Body of pancreas (tissue), 4 donors: ENCODE data around the gene BABAM2. TPM values are rescaled to one million over a fixed set of nuclear protein-coding genes. Genes with fewer than 3 reads are reported as not detected.

Source experiments
- ATAC-seq: fragments of 150-250 bp; one replicate; pipeline ENCODE4 v1.9.1; 2016
- DNase-seq, 4 donors: peaks; one replicate each; pipeline ENCODE4 v3.0.0-alpha.2; 2019
- H3K27ac ChIP-seq, 4 donors: fragments of 200-600 bp; sonication (generic); 1 replicate in 3 of 4; 2 replicates in 1 of 4; pipeline versions ENCODE4 v1.5.1 to v1.6.1; 2016 to 2019; ENCODE audit warnings: mild to moderate bottlenecking in 1 of 4, mixed read lengths in 1 of 4, moderate library complexity in 1 of 4
- H3K27me3 ChIP-seq, 2 donors: fragments of 200-600 bp; sonication (generic); one replicate each; pipeline ENCODE4 v1.6.0; 2016; ENCODE audit warnings: mild to moderate bottlenecking in 1 of 2
- H3K36me3 ChIP-seq, 2 donors: fragments of 200-600 bp; sonication (generic); replicated peaks in 1 of 2; 2 replicates each; pipeline ENCODE4 v1.5.1; 2016; ENCODE audit warnings: low read depth in 2 of 2; ENCODE audit not compliant: insufficient read depth in 1 of 2
- H3K4me1 ChIP-seq: fragments of 200-600 bp; sonication (generic); one replicate; pipeline ENCODE4 v1.6.0; 2016
- H3K4me3 ChIP-seq, 2 donors: fragments of 200-600 bp; sonication (generic); 1 replicate in 1 of 2; 2 replicates in 1 of 2; pipeline ENCODE4 v1.5.1; 2016 to 2019
- H3K9me3 ChIP-seq, 3 donors: fragments of 200-600 bp; sonication (generic); 1 replicate in 2 of 3; 2 replicates in 1 of 3; pipeline ENCODE4 v1.5.1; 2016
- POLR2A ChIP-seq, 3 donors: fragments of 450-650 bp; IDR thresholded peaks; one replicate each; pipeline ENCODE4 v1.6.1; 2016; ENCODE audit warnings: antibody characterized with exemption in 3 of 3, mild to moderate bottlenecking in 2 of 3
- WGBS, 2 donors: methylation state at CpG; one replicate each; pipeline ENCODE4 v1.1.5; 2017; 5-methylcytosine and 5-hydroxymethylcytosine counted together
- intact Hi-C: fragments of 100-400 bp; cut with DNase I; formaldehyde crosslinking; loops from one replicate; pipeline ENCODE4 v1.15.1; 2023
- total RNA-seq, 2 donors: library from RNA; depleted of rRNA; stranded (reverse); fragments of >200 nt; gene quantifications; one replicate each; pipeline ENCODE4 v1.1.0, GENCODE V29; 2016
- TF ChIP-seq, protein P1 (sequence below), 7 experiments: fragments of 450-650 bp in 4 of 7; fragments of 200-600 bp in 3 of 7; sonication (generic) in 3 of 7; IDR thresholded peaks; one replicate each; pipeline ENCODE4 v1.5.1; 2016 to 2019; ENCODE audit warnings: antibody characterized with exemption in 7 of 7

Gene BABAM2
- total RNA-seq, 2 donors from 2014 or later, result 20.5 to 22.4 TPM

GRCh38 chr2:27942612-27943547, 52.4 kb downstream of the BABAM2 start:
- Histone ChIP-seq H3K27me3 (no peaks in the 10 kb centered on the region), H3K36me3 (no peaks in the 10 kb centered on the region), H3K4me1 (peaks cover 31% of the 10 kb centered on the region), H3K9me3 (no peaks in the 10 kb centered on the region), H3K27ac (no peak overlapping the region), H3K4me3 (no peak overlapping the region)
- 91 to 96% methylated on average over 8 of the region's 8 CpGs for WGBS, 2 donors
- no peak for DNase-seq
- intact Hi-C loops, result no loop called here
- ATAC-seq, result no peak
- TF ChIP-seq, protein P1, sequence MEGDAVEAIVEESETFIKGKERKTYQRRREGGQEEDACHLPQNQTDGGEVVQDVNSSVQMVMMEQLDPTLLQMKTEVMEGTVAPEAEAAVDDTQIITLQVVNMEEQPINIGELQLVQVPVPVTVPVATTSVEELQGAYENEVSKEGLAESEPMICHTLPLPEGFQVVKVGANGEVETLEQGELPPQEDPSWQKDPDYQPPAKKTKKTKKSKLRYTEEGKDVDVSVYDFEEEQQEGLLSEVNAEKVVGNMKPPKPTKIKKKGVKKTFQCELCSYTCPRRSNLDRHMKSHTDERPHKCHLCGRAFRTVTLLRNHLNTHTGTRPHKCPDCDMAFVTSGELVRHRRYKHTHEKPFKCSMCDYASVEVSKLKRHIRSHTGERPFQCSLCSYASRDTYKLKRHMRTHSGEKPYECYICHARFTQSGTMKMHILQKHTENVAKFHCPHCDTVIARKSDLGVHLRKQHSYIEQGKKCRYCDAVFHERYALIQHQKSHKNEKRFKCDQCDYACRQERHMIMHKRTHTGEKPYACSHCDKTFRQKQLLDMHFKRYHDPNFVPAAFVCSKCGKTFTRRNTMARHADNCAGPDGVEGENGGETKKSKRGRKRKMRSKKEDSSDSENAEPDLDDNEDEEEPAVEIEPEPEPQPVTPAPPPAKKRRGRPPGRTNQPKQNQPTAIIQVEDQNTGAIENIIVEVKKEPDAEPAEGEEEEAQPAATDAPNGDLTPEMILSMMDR (IDR thresholded peaks at IDR 0.05), result no peak
- TF ChIP-seq POLR2A (IDR thresholded peaks at IDR 0.05), result no peak

DNA sequence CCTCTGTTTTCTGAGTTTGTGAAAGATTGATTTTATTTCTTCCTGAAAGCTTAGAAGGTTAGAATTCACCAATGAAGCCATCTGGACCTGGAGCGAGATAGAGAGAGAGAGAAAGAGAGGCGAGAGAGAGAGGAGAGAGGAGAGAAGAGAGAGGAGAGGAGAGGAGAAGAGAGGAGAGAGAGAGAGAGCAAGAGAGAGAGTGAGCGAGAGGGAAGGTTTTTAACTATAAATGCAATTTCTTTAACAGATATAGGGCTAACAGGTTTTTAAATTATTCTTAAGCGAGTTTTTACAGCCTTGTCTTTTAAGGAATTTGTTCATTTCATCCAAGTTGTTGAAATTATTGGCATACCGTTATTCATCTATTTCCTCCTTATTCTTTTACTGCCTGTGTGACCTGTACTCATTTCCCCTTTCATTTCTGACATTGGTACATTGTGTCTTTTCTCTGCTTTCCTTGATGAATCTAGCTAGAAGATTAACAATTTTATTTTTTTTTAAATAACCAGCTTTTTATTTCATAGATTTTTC, 56.1 kb downstream of the BABAM2 start:
- Histone ChIP-seq H3K36me3 (no peaks in the 10 kb centered on the region), H3K27me3 (no peaks in the 10 kb centered on the region), H3K4me1 (peaks cover 8% of the 10 kb centered on the region), H3K27ac (no peak overlapping the region), H3K9me3 (no peaks in the 10 kb centered on the region), H3K4me3 (no peak overlapping the region)
- no peak for DNase-seq
- TF ChIP-seq, protein P1 (IDR thresholded peaks at IDR 0.05), result no peak
- TF ChIP-seq POLR2A (IDR thresholded peaks at IDR 0.05), result no peak
- WGBS, 2 donors, result 66 to 72% methylated on average over 5 of the region's 5 CpGs
- intact Hi-C loops, result no loop called here
- no peak for ATAC-seq

DNA sequence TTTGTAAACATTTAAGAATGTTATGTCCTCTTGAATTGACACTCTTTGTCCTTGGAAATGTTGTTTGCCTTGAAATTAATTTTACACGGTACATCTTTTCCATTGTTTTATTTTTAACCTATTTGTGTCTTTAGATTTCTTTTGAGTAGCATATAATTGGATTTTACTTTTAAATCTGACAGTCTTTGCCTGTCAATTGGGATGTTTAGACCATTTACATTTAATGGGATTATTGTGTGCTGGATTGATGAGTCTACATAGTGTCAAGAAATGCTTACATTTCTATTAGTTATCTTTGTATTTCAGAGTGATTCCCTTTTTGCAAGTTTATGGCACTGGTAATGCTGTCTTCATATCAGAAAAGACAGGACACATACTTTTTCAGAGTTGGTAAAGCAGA, 61.5 kb downstream of the BABAM2 start:
- no peak for DNase-seq
- no peak for ATAC-seq
- Histone ChIP-seq H3K4me1 (peaks cover 22% of the 10 kb centered on the region), H3K36me3 (no peaks in the 10 kb centered on the region), H3K27me3 (no peaks in the 10 kb centered on the region), H3K27ac (no peak overlapping the region), H3K4me3 (no peak overlapping the region), H3K9me3 (no peaks in the 10 kb centered on the region)
- 91 to 93% methylated on average over 1 of the region's 1 CpG for WGBS, 2 donors
- intact Hi-C loops, result no loop called here
- TF ChIP-seq POLR2A (IDR thresholded peaks at IDR 0.05), result no peak
- TF ChIP-seq, protein P1 (IDR thresholded peaks at IDR 0.05), result no peak

- intact Hi-C loops, result no loop called here
- Histone ChIP-seq H3K4me1 (peaks cover 22% of the 10 kb centered on the region), H3K27me3 (no peaks in the 10 kb centered on the region), H3K27ac (no peak overlapping the region), H3K4me3 (no peak overlapping the region), H3K36me3 (no peaks in the 10 kb centered on the region), H3K9me3 (no peaks in the 10 kb centered on the region)
- ATAC-seq (no peak), DNase-seq (no peak)
- TF ChIP-seq, protein P1 (IDR thresholded peaks at IDR 0.05), result no peak
- TF ChIP-seq POLR2A (IDR thresholded peaks at IDR 0.05), result no peak
- 80 to 81% methylated on average over 3 to 4 of the region's 4 CpGs for WGBS, 2 donors
Measured at GRCh38 chr2:27953077-27953476, 62.5 kb downstream of the BABAM2 start.
